CD4-positive, alpha-beta T cell treated with Interleukin-4 for 1 hour (primary cell): ENCODE results near the gene VDAC1.
A peak's percentile ranks its signal among the peaks of the same experiment; 100 is the strongest.
"Not testable (repeated sequence)": the region's sequence is repeated elsewhere in the genome, so short reads cannot be mapped to it uniquely, and the experiment has no call there.

Source experiments
- DNase-seq, 2 donors: peaks; one replicate each; pipeline ENCODE4 v3.0.0-alpha.2; 2020 to 2022

The VDAC1 gene

GRCh38 chr5:133994297-133994989 lies 10.3 kb downstream of the VDAC1 start:
- DNase-seq: no peak

GRCh38 chr5:133993185-133993936 lies 11.4 kb downstream of the VDAC1 start:
- no peak for DNase-seq

- no peak for DNase-seq
Measured at GRCh38 chr5:133992429-133993155, 12.2 kb downstream of the VDAC1 start.

GRCh38 chr5:133991171-133991910 lies 13.4 kb downstream of the VDAC1 start:
- DNase-seq: no peak

- no peak for DNase-seq
Measured at GRCh38 chr5:133990396-133990795, 14.4 kb downstream of the VDAC1 start.

GRCh38 chr5:133985540-133986180 lies 19.1 kb downstream of the VDAC1 start:
- DNase-seq: no peak

- DNase-seq: no peak
Measured at GRCh38 chr5:133983674-133984073, 21.1 kb downstream of the VDAC1 start.

GRCh38 chr5:133981714-133982113 lies 23.1 kb downstream of the VDAC1 start:
- no peak for DNase-seq

GRCh38 chr5:133980652-133981051 lies 24.1 kb downstream of the VDAC1 start:
- no peak for DNase-seq

GRCh38 chr5:133978943-133979342 lies 25.8 kb downstream of the VDAC1 start:
- no peak for DNase-seq

- DNase-seq: no peak
Measured at GRCh38 chr5:133977858-133978257, 26.9 kb downstream of the VDAC1 start.

- no peak for DNase-seq
Measured at GRCh38 chr5:133977161-133977787, 27.5 kb downstream of the VDAC1 start.

- DNase-seq: not testable (repeated sequence)
Measured at GRCh38 chr5:133975546-133975945, 29.2 kb downstream of the VDAC1 start.

- no peak for DNase-seq
Measured at GRCh38 chr5:133974142-133974541, 30.6 kb downstream of the VDAC1 start.

- no peak for DNase-seq
Measured at GRCh38 chr5:133970325-133970909, 34.4 kb downstream of the VDAC1 start.

GRCh38 chr5:133969654-133970324 lies 35.0 kb downstream of the VDAC1 start:
- peak in 1 of 2 donors; percentile 10 for DNase-seq

- peak; percentile 93 to 94 for DNase-seq
Measured at GRCh38 chr5:133968204-133968980, 36.4 kb downstream of the VDAC1 start, which contains the start of gene C5orf15. Gene C5orf15, minus strand, starts transcription at chr5:133968625. Its CDS starts 41 bp downstream, at chr5:133968584.

- DNase-seq: peak in 1 of 2 donors; percentile 40
Measured at GRCh38 chr5:133967698-133968203, 37.0 kb downstream of the VDAC1 start.

GRCh38 chr5:133967124-133967523 lies 37.7 kb downstream of the VDAC1 start:
- DNase-seq: no peak

GRCh38 chr5:133966090-133966489 lies 38.7 kb downstream of the VDAC1 start:
- no peak for DNase-seq
